GM18519 (cell line): ENCODE measurements around the gene CABS1.

Experiments used
- ATAC-seq: cut with Tn5 transposase; IDR thresholded peaks from one replicate; pipeline ENCODE4 v1.9.1; 2021; ENCODE audit warnings: mild to moderate bottlenecking, moderate library complexity; ENCODE audit not compliant: unreplicated experiment, low FRiP score

The CABS1 gene

GRCh38 chr4:70334681-70335080, at the start of gene CABS1:
Gene CABS1, plus strand, starts transcription at chr4:70334981. Its CDS starts 59 bp downstream, at chr4:70335040.
- ATAC-seq, result no peak

DNA sequence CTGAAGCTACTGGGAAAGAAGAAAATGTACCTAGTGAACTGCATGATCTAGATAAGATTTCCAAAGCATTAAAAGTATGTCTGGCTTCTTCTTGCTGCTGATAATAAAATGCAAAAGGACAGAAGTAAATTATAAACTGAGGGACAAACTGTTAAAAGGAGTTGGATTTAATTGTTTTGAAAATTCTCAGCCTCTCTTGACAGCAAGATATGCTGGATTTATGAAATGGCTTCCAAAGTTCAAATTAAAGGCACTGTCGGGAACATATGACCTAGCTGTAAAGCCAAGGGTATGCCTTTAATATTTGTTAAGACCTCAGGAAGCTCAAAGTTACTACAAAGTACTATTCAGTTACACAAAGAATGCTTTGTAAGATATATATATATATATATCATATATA, 46.1 kb upstream of the CABS1 start:
- no peak for ATAC-seq

DNA sequence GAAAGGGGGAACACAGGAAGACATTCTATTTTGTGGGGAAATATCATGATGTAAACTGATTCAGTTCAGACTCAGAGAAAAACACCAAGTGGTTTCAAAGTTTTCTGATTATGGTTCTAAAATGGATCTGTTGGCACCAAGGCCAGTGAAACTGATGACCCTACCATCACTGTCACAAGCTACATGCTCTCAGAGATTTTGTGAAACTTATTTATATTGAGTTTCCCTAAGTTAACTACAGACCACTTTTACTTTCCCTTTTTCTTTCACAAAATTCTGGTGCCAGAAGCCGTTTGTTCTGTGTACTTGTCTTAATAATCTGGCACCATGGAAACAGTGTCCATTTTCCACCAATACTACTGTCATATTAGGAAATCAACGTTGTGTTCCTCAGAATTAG, 43.4 kb upstream of the CABS1 start:
- ATAC-seq, result no peak

DNA sequence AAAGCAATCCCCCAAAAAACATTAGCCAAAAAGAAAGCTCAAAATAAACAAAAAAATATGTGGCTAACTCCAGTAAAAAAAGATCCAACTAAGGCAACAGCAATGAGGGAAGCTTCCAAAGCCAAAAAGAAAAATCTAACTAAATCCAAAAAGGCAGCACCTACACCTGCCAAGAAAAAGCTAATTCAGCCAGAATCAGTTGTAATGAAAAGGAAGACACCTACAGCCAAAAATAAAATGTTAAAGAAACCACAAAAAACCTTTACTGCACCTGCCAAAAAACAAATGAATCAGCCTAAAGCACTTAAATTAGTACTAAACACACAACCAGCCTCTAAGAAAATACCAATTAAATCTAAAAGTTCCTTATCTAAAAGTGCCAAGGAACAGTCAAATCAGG, 37.2 kb upstream of the CABS1 start:
- no peak for ATAC-seq

- ATAC-seq, result no peak
Observed at GRCh38 chr4:70298051-70298450, 36.7 kb upstream of the CABS1 start.

DNA sequence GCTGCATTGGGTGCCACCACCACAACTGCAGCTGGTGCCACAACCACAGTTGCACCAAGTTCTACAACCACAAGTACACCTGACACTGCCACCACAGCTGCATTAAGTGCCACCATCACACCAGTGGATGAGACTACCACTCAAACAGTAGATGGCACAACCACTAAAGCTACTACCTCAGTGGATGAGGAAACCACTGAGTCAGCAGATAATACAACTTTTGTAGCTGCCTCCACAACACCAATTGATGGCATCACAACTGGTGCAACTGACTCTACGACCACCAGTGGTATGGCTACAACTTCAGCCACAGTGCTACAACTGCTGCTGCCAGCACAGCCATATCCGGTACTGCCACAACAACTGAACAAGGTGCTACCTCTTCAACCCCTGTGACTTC, 35.1 kb upstream of the CABS1 start:
- no peak for ATAC-seq

GRCh38 chr4:70300215-70300614, 34.6 kb upstream of the CABS1 start:
- no peak for ATAC-seq

- ATAC-seq, result no peak
Observed at GRCh38 chr4:70303090-70303489, 31.7 kb upstream of the CABS1 start.

GRCh38 chr4:70305601-70306000, 29.2 kb upstream of the CABS1 start:
- ATAC-seq, result no peak

DNA sequence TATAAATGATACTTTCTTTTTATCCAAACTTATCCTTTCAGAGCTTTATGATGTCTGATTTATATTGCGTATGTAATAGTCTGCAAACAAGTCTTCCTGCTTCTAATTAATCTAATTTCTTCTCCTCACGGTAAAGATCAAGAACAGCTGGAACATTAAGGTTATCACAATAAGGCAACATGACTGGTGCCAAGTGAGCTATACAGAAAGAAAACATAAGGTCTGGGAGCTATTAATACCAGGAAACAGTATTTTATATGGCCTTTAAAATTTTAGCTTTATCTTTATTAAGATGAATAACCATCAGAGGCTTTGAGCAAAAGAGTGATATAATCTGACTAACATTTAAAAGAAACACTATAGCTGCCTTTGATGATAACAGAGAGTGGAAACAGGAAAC, 28.7 kb upstream of the CABS1 start:
- no peak for ATAC-seq

- no peak for ATAC-seq
Observed at GRCh38 chr4:70313736-70314135, 21.0 kb upstream of the CABS1 start.

DNA sequence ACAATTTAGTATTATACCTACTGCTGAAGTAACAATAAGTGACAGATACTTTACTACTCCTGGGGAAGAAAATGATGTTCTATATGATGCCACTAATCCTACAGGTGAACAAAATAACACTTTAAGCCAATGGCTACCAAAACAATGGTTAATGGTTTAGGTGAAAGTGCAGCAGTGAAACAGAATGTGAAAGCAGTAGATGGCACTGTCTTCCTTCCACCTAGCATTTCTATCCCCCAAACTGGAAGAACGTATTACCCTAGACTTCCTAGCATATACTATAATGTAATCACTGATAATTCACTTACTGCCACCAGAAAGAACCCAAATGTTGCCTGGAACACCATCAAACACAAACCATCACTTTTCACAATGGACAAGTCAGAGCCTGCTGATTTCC, 18.9 kb upstream of the CABS1 start:
- peak; percentile 77 for ATAC-seq

- ATAC-seq, result no peak
Observed at GRCh38 chr4:70326052-70326451, 8.7 kb upstream of the CABS1 start.

GRCh38 chr4:70336043-70336442, 1.3 kb downstream of the CABS1 start:
- ATAC-seq, result no peak

GRCh38 chr4:70337886-70338420, 3.2 kb downstream of the CABS1 start:
- ATAC-seq, result no peak

DNA sequence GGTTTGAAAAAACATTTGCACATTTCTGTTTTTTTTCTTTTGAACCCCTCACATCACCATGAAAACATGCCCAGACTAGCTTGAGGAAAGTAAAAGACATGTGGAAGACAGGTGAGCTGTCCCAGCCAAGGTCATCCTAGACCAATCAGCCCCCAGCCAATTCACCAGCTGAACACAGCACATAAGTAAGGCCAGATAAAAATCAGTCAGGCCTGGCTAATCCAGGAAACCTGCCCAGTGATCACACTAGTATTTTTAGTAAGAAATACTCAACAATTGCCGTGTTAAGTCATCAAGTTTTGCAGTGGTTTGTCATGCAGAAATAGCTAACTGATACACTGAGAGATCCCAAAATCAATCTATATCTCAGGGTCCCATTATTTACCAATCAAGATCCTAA, 21.4 kb downstream of the CABS1 start:
- no peak for ATAC-seq

- no peak for ATAC-seq
Observed at GRCh38 chr4:70359115-70359661, 24.4 kb downstream of the CABS1 start.

DNA sequence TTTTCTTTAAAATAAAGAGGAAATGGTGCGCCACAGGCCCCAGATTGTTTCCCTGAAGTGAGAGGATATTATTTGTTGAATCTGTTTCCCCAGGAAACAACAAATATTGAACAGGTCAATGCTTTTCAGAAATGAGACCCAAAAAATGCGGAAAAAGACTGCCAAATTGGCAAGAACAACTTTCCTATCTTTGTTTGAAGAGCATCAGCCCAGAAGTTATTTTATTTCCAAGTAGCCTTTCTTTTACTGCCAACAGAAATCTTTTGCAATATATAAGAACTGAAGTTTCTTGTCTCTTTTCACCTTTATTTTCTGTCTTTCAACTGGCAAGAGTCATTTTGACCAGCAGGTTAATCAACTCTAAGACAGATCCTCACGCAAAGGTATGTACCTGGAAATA, 25.7 kb downstream of the CABS1 start, which contains the start of gene SMR3A:
Gene SMR3A (plus strand): TSS at position 301 of the 400 bp plus-strand sequence. CDS start 1,356 bp downstream, outside the sequence.
- ATAC-seq, result no peak

DNA sequence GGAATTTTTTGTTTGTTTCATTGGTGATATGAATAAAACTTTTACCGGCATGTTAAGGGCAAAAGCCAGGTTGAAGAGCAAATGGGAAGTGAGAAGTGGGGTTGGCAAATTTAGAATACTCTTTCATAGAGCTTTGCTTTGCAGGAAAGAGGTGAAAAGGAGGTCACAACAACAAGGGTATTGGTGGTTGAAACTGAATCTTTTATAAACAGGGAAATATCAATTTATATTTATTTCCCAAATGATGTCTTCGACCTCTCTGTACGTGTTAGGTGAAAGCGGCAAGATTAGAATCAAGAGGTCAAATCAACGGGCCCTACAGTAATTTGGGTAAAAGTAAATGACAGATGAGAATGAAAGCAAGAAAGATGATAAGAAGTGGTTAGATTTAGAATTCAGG, 29.2 kb downstream of the CABS1 start:
- no peak for ATAC-seq

- no peak for ATAC-seq
Observed at GRCh38 chr4:70365479-70365878, 30.7 kb downstream of the CABS1 start.

GRCh38 chr4:70367813-70368212, 33.0 kb downstream of the CABS1 start:
- ATAC-seq, result no peak

DNA sequence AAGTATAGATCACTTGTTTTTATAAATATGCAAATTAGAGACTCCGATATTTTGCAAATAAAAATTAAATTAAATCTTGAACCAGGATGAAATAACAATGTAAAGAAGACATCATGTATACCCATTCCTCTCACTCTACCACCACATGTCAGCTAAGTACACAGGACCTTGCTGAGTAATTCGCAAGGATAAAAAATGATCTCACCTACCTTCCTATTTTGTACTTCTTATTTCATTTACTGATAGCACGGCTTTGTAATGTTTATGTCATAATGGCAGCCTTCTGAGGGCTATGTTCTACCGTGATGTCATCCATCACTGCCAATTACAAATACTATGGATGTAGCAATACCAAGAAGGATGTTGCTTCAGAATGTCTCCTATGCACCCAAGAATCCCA, 37.2 kb downstream of the CABS1 start:
- ATAC-seq, result no peak

DNA sequence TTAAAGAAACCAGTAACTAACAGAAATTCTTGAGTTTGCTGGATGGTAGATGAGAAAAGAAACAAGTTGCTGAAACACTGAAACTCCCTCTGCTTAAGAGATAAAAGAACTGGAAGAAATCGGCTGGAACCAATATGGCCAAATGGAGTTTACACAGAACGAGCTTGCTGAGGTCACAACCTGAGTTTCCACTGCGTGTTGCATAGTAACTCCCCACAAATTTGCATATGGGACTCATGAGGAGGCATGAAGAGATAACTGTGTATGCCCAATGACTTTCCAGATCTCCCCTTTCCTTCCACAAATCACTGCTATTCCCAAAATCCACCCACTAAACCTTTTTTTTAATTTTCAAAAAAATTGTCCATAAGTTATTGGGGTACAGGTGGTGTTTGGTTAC, 38.0 kb downstream of the CABS1 start:
- no peak for ATAC-seq
